Measurements from ENCODE around the gene NTM.

DNA sequence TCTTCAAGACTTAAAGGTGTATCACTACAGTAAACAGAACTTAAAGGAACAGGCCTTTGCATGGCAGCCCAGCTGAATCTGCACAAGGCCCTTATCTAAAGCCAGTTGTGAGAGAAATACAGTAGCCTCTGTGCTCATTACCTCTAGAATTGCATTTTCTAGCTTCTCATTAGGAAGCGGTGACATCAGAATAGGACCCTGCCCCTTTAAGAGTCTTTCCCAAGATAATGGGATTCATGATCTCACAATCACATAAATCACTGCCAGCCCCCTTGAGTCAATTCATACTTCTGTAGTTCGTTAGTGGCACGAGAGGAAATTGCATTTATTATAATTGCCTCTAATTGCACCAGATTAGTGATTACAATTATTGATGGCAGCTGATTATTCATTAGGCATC lies 170.3 kb downstream of the NTM start:
- TF ChIP-seq, protein P1, sequence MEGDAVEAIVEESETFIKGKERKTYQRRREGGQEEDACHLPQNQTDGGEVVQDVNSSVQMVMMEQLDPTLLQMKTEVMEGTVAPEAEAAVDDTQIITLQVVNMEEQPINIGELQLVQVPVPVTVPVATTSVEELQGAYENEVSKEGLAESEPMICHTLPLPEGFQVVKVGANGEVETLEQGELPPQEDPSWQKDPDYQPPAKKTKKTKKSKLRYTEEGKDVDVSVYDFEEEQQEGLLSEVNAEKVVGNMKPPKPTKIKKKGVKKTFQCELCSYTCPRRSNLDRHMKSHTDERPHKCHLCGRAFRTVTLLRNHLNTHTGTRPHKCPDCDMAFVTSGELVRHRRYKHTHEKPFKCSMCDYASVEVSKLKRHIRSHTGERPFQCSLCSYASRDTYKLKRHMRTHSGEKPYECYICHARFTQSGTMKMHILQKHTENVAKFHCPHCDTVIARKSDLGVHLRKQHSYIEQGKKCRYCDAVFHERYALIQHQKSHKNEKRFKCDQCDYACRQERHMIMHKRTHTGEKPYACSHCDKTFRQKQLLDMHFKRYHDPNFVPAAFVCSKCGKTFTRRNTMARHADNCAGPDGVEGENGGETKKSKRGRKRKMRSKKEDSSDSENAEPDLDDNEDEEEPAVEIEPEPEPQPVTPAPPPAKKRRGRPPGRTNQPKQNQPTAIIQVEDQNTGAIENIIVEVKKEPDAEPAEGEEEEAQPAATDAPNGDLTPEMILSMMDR (IDR thresholded peaks at IDR 0.05; ENCODE audit: low read depth, low read length, poor library complexity, severe bottlenecking), result no peak
- TF ChIP-seq EZH2phosphoT487 (IDR thresholded peaks at IDR 0.05; ENCODE audit: borderline replicate concordance, low read length), result no peak
